Epithelial cell of proximal tubule (primary cell): ENCODE results near the gene GMPR2. TPM values are rescaled to one million over a fixed set of nuclear protein-coding genes. Genes with fewer than 3 reads are reported as not detected.

Source experiments
- DNase-seq: peaks from one replicate; pipeline ENCODE4 v3.0.0-alpha.2; 2011; ENCODE audit warnings: low read depth
- H3K4me3 ChIP-seq: 2 replicates; pipeline ENCODE4 v1.5.1; 2011; ENCODE audit warnings: low read depth, mild to moderate bottlenecking, low read length
- total RNA-seq: library from RNA; depleted of rRNA; stranded (reverse); fragments of >200 nt; gene quantifications from 2 replicates; pipeline ENCODE4 v1.2.3, GENCODE V29; 2015
- TF ChIP-seq, protein P1 (sequence below): conservative IDR thresholded peaks from 2 replicates; pipeline ENCODE4 v1.5.1; 2012; ENCODE audit warnings: low read depth, mild to moderate bottlenecking, low read length

Gene GMPR2
- total RNA-seq, 1 donor from 2014 or later: 136 TPM

DNA sequence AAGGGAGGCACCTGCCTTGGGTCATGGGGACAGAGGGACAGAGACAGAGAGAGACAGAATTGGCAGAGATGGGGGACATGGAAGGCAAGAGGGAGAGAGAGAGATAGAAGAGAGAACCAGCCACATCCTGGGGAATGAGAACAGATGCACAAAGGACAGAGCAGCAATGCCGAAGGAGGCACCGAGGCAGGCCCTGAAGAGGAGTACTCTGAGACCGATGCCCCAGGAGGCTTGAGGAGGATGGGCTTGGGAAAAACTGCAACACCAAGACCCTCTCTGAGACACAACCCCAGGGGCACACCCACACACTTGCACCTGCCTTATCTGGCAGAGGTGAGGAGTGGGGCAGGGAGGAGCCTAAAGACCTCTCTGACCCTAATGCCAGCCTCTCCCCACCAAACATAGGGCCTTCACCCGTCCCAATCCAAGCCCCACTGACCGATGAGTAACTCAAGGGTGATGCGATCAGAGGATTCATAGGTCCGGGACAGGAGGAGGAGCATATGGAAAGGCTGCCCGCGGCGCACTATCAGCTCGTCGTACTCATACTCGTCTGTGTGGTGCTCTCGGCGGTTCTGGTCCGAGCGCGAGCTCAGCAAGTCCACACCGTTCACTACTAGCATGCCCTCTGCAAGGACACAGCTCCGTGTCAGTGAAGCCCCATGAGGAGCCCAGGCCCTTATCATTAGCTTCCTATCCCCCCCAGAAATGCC lies 28.7 kb downstream of the GMPR2 start:
- no peak for DNase-seq
- TF ChIP-seq, protein P1, sequence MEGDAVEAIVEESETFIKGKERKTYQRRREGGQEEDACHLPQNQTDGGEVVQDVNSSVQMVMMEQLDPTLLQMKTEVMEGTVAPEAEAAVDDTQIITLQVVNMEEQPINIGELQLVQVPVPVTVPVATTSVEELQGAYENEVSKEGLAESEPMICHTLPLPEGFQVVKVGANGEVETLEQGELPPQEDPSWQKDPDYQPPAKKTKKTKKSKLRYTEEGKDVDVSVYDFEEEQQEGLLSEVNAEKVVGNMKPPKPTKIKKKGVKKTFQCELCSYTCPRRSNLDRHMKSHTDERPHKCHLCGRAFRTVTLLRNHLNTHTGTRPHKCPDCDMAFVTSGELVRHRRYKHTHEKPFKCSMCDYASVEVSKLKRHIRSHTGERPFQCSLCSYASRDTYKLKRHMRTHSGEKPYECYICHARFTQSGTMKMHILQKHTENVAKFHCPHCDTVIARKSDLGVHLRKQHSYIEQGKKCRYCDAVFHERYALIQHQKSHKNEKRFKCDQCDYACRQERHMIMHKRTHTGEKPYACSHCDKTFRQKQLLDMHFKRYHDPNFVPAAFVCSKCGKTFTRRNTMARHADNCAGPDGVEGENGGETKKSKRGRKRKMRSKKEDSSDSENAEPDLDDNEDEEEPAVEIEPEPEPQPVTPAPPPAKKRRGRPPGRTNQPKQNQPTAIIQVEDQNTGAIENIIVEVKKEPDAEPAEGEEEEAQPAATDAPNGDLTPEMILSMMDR: no peak
- H3K4me3 ChIP-seq: no peak overlapping the region

DNA sequence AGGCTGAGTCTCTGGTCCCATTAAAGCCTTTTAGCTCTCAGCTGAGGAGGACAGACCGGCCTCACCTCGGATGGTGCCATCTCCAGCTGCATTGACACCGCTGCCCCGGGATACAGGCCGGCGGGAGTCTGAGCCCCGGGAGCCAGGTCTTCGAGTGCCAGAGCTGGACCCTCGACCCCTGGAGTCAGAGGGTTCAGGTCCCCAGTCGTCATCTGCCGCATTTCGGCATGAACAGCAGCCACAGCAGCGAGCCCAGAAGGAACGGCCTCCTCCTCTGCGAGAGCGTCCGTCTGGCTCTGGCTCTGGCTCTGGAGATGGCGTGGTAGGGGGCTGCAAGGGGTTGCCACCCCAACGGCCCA lies 29.2 kb downstream of the GMPR2 start:
- TF ChIP-seq, protein P1: no peak
- DNase-seq: no peak
- no peak overlapping the region for H3K4me3 ChIP-seq

DNA sequence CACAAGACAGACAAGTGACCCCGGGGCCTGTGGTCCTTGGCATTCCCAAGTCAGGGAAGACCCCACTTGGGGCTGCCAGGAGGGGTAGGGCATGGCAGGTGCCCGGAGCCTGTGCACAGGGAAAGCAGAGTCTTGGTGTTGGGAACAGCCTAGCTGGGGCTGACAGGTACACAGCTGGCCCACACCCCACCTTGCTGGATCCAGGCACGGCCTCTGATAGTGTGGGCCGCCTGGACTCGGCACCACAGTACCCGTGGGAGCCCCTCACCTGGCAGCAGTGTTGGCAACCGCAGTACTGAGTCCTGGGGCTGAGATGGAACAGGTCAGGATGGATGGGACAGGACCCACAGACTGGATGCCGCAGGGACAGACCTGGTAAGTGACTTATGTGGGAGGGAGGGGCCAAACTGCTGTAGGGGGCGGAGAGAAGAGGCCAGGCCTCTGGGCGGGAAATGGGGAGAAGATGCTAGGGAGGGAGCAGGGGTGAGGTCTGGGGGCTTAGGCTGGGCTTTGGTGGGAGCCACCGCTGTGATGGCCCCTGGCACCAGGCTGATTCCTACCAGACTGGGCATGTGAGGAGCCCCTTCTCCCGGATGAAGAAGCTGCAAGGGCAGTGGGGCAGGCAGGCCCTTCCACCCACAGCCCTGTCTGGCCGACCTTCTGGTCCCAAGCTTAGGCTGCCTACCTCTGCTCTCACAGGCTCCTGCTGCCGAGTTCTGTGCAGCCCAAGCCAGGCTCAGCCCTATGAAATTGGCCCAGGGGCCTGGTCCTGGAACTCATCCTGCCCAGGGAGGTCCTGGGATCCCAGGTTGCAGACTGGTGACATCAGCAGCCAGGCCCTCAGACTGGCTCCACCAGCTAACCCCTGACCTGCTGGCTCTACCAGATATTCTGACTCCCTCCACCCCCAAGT lies 30.3 kb downstream of the GMPR2 start, which contains the start of gene TGM1:
Gene TGM1, minus strand, starts transcription at position 357 of the 913 bp plus-strand sequence. CDS start 825 bp downstream, outside the sequence.
- no peak within 1 kb of the TSS for H3K4me3 ChIP-seq
- DNase-seq: no peak
- TF ChIP-seq, protein P1: no peak

DNA sequence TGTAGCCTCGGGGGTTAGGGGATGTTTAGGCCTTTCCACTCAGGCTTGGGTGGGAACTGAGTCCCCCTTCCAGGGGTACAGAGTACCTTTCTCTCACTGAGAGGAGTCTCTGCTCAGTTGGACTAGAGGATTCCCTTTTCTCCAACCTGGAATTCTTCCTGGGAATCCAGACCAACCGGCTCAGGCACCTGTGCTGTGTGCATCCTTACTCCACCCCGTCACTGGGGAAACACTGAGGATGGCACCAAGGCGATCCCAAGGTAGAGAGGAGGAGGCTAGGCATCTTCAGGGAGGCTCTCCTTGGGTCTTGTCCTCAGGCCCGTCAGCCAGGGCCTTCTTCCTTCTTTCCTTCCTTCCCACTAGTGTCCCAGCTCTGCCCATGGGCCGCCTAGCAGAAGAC lies 31.1 kb downstream of the GMPR2 start:
- TF ChIP-seq, protein P1: no peak
- DNase-seq: no peak
- H3K4me3 ChIP-seq: no peak overlapping the region

DNA sequence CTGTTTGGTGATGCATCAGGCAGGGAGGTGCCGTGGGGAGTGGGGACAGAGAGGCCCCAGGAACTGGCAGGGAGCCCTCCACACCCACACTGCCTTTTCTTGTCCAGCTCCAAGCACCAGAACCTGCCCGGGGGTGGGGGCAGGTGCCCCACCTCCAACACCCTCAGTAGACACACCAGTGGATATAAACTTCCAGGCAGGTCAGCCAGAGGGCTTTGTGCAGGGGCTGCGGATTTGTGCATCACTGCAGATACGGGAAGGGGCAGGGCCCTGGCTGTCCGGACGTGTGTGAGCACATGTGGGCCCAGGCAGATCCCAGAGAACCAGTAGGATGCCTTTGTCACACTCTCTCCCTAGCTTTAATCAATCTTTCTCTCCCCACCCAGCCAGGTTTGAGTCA lies 31.6 kb downstream of the GMPR2 start:
- TF ChIP-seq, protein P1: no peak
- no peak for DNase-seq
- H3K4me3 ChIP-seq: no peak overlapping the region

DNA sequence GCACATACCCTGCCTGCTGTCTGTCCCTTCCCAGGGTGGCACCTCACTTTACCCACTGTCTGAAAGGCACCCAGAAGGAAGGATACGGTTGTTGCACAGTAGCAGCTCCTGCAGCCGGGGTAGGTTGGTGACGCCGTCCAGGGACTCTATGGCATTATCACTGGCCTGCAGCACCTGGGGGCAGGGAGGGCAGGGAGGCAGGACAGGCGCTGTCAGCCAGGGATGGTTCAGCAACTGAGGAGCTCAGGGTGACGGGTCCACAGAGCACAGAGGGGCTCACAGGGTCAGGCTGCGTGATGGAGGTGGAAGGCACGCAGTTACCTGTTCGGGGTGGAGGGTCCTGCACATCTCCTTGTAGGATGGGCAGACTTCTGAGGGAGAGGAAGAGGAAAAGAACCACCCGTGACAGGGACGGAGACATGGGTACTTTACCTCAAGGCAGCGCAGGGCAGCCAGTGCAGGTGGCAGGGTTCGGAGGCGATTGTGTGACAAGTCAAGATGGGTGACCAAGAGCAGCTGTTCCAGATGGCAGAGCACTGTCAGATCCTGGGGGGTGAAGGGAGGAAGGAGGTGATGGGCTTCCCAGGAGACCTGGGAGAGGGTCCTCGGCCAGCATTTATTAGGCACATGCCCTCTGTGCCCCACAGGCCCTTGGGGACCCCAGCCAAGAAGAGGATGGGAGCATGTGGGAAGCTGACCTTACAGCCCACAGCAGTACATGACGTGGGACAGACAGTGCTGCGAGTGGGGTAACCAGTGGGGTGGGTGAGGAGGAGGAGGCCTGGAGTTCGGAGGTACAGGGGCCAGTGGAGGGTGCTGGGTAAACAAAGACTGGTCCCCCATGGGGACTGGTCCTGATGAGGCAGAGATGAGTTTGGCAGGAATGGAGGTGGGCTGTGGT lies 33.9 kb downstream of the GMPR2 start:
- TF ChIP-seq, protein P1: no peak
- no peak for DNase-seq

More for the DNA sequence above, 33.9 kb downstream of the GMPR2 start:
- no peak overlapping the region for H3K4me3 ChIP-seq
